Colon (tissue), 2 donors: ENCODE data around the gene TIMM23B.
"Not testable (repeated sequence)": the region's sequence is repeated elsewhere in the genome, so short reads cannot be mapped to it uniquely, and the experiment has no call there.

Source experiments
- FAIRE-seq: peaks from 2 replicates; lab custom pipeline; 2012; peaks lifted over from hg19 to GRCh38; lab: Jason Lieb, UNC
- donor health status: control.
- donor health status: control.

The TIMM23B gene

DNA sequence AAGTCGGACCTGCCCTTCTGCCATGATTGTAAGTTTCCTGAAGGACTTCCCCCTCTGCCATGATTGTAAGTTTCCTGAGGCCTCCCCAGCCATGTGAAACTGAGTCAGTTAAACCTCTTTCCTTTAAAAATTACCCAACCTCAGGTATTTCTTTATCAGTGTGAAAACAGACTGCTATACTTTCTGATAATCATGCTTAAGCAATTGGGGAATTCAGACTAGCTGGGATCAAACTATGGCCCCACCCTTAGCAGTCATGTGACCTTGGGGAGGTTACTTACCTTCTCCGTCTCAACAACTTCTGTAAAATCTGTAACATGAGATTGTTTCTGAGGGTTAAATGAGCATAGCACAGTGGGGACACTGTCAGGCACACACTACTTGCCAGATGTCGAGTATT is 45.4 kb downstream of the TIMM23B start:
- FAIRE-seq: not testable (repeated sequence)

DNA sequence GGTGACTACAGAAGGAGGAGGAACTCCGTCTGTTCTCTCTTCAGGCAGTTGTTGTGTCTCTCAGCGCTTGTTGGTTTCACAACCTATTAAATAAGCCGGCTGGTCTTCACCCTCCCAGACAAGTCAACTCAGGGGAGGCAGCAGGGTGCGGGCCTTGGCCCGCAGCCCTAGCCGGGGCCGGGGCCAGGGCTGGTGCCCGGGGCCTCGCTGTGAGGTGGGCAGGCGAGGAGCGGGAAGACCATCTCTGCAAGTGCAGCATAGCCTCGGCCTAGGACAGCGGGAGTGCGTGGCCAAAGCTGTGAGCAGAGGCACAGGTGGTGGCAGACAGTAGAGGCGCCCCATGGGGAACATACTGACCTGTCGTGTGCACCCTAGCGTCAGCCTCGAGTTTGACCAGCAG is 46.5 kb downstream of the TIMM23B start, which contains the start of gene AGAP6:
Gene AGAP6 (plus strand): TSS at position 31 of the 400 bp plus-strand sequence. CDS start 310 bp downstream, at position 341.
- FAIRE-seq: not testable (repeated sequence)

DNA sequence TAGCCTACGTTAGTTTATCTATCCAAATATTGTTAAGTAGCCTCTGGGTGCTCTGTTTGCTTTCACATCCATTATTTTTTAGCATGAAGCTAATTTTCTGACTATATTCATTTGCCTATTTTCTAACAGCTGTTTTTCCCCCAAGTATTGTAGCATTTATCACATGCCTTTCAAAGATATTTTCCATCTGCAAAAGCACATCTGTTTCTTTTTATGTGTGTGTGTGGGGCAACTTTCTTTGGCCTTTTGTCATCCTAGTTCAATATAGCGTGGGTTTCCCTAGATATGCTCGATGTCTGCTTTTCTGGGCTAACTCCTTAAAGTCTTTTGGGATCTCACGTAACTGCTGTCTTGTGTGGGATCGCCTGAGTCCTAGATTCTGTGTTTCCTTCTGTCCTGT is 53.5 kb downstream of the TIMM23B start:
- FAIRE-seq: not testable (repeated sequence)

DNA sequence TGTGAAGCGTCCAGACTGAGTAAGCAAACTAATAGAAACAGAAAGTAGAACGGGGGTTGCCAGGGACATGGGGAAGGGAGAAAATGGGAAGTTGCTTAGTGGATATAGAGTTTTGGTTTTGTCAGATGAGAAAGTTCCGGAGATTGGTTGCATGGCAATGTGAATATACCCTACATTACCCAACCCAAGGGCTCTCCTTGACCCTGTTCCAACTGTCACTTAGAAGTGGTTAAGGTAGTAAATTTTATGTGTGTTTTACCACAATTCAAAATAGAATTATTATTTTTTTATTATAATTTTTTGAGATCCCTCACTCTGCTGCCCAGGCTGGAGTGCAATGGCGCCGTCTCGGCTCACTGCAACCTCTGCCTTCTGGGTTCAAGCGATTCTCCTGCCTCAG is 72.2 kb downstream of the TIMM23B start:
- FAIRE-seq: not testable (repeated sequence)

DNA sequence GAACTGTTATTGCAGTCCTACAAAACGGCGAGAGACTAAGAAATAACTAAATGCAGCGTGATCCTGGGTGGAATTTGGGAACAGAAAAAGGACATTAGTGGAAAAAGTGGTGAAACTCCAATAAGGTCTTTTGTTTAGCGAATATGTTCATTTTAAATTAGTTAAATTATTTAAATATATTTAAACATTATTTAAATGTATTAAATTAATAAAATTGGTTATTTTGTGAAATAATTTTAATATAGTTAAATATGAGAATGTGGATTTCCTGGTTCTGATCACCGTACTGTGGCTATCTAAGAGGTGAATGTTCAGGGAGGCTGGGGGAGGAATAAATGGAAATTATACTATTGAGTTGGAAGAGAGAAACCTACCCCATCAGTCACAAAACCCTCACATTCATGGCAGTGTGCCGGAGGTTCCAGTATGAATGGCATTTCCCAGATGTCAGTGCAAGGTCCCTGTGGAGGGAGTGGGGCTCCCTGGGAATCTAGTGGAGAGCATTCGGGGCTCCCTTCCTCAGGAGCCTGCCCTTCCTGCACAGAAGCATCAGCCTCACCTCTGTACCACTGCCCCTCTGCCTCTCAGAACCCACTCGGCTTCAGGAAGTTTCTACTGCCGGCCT is 73.9 kb downstream of the TIMM23B start:
- FAIRE-seq: not testable (repeated sequence)

DNA sequence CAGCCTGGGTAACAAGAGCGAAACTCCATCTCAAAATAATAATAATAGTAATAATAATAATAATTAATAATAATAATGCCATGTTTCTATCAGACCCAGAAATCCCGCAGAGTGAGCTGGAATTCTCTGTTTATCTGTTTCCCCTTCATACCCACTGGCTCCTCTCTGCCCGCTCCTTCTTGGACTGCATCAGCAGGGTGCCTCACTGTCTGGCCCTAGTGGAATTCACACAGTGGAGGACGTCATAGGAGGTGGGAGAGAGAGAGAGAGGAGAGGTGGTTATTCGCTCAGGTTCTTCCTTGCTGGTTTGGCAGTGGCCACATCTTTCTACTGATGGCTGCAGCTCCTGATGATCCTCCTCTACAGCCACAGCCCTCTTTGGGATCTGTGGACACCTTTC is 75.1 kb downstream of the TIMM23B start:
- not testable (repeated sequence) for FAIRE-seq

DNA sequence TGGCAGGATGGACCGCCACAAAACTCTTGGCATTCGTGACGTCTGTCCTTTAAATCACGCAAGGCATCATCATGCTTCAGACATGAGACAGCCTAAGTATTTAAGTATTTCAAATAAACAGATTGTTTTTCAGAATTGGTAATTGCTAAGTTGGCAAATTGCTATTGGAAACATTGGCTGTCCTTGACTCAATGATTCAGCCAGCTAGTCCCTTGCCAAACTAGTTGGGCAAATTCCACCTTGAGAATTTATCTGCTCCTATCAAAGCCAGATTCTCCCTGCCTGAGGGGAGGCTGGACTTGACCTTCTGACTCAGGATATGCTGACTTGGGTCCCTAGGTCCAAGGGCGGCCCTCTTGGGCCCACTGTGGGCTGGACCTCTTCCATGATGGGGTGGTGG is 75.8 kb downstream of the TIMM23B start:
- FAIRE-seq: not testable (repeated sequence)

DNA sequence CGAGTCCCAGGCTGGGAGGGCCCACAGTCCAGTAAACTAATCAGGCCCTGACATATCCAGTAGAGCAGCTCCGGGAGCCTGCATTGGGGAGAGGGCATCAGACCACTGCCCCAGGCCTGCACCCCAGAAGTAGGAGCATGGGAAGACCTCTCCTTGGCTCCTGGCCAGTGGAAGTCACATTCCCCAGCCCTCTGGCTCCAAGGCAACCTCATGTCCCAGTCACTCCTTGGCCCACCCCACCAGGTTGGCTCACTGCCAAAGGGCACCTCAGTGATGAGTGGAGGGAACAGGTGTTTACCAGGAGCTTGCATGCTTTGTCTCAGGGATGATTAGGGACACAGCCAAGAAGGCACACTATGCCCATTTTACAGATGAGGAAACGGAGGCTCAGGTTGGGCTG is 77.4 kb downstream of the TIMM23B start:
- FAIRE-seq: not testable (repeated sequence)

DNA sequence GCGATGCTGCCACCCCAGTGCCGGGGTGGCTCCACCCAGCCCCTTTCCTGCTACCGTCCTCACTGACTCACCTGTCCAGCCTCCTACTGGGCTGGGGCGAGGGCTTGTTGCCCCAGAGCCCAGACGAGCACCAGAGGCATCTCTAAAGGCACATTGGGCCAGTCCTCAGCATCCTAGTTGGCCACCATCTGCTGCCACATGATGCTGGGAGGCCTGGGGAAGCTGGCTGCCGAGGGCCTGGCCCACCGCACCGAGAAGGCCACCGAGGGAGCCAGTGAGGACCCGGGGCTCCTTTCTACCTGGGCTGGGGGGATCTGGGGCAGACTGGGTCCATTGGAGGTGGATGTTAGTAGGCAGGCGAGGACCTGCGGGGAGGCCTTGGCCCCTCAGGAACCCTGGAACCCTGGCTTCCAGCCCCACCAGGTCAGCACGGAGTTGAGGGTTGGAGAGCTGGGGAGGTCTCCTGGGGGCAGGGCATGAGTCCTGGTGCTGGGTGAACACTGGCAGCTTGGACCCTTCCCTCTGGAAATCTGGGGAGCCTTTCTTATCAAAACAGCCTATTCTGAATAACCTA is 78.7 kb downstream of the TIMM23B start:
- not testable (repeated sequence) for FAIRE-seq

DNA sequence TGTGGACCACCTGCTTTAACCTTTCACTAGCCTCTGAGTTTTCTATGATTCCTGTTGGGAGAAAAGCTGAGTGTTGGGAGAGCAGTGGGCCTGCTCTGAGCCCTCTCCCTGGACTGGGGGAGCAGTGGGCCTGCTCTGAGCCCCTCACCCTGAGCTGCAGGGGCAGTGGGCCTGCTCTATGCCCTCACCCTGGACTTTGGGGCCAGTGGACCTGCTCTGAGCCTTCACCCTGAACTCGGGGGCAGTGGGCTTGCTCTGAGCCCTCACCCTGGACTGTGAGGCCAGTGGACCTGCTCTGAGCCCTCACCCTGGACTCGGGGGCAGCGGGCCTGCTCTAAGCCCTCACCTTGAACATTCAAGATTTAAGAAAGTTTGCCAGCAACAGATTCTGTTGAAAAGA is 79.8 kb downstream of the TIMM23B start:
- FAIRE-seq: no peak
